Muscle of leg (tissue), 11 donors: ENCODE measurements around the gene CUEDC2. TPM values are rescaled to one million over a fixed set of nuclear protein-coding genes. Genes with fewer than 3 reads are reported as not detected.

Experiments used
- DNase-seq: peaks from one replicate; pipeline ENCODE4 v3.0.0; 2013
- H3K27ac ChIP-seq: one replicate; pipeline ENCODE4 v1.5.1; 2013; ENCODE audit warnings: mild to moderate bottlenecking, low read length, control low read depth
- H3K27me3 ChIP-seq: one replicate; pipeline ENCODE4 v1.6.1; 2013; ENCODE audit warnings: low read length; ENCODE audit not compliant: control insufficient read depth, insufficient read depth
- H3K36me3 ChIP-seq: one replicate; pipeline ENCODE4 v1.6.1; 2013; ENCODE audit warnings: low read length; ENCODE audit not compliant: control insufficient read depth, insufficient read depth
- H3K4me1 ChIP-seq: one replicate; pipeline ENCODE4 v1.6.1; 2013; ENCODE audit warnings: low read length; ENCODE audit not compliant: control insufficient read depth, insufficient read depth
- H3K4me3 ChIP-seq: one replicate; pipeline ENCODE4 v1.5.1; 2013; ENCODE audit warnings: low read length, control low read depth
- H3K9me3 ChIP-seq: replicated peaks from 2 replicates; pipeline ENCODE4 v1.6.1; 2013; ENCODE audit warnings: low read depth, low read length; ENCODE audit not compliant: control insufficient read depth
- WGBS: methylation state at CpG from one replicate; pipeline ENCODE4 v1.1.5; 2013; ENCODE audit warnings: missing lambda C conversion rate; ENCODE audit not compliant: insufficient coverage; 5-methylcytosine and 5-hydroxymethylcytosine counted together
- polyA plus RNA-seq, 8 donors: library from polyadenylated mRNA; unstranded; fragments of 120-200 nt; gene quantifications; one replicate each; pipeline versions ENCODE4 v1.2.1 to v1.2.3, GENCODE V29; 2013; ENCODE audit warnings: inconsistent platforms in 1 of 8, low replicate concordance in 1 of 8; ENCODE audit not compliant: insufficient read length in 8 of 8, insufficient read depth in 1 of 8
- total RNA-seq: library from RNA; stranded (reverse); fragments of 120-200 nt; gene quantifications from one replicate; pipeline ENCODE4 v1.2.4, GENCODE V29; 2013

The CUEDC2 gene
- total and polyA plus RNA-seq, 9 donors: 44.9 to 65.3 (median 61.9) TPM

- DNase-seq: peak; percentile 29
- 65% methylated on average over 8 of the region's 9 CpGs for WGBS
- Histone ChIP-seq H3K4me3 (no peak overlapping the region), H3K27ac (no peak overlapping the region), H3K4me1 (no peaks in the 10 kb centered on the region), H3K9me3 (no peaks in the 10 kb centered on the region), H3K36me3 (no peaks in the 10 kb centered on the region), H3K27me3 (peaks cover 3% of the 10 kb centered on the region)
These were observed 36.3 kb upstream of the CUEDC2 start for GRCh38 chr10:102468683-102469082.

- H3K27me3 ChIP-seq: peaks cover 7% of the 10 kb centered on the region
- H3K4me3 ChIP-seq: no peak overlapping the region
- no peaks in the 10 kb centered on the region for H3K9me3 ChIP-seq
- WGBS: 30% methylated on average over 3 of the region's 6 CpGs
- DNase-seq: no peak
- no peak overlapping the region for H3K27ac ChIP-seq
- no peaks in the 10 kb centered on the region for H3K36me3 ChIP-seq
- no peaks in the 10 kb centered on the region for H3K4me1 ChIP-seq
These were observed 35.6 kb upstream of the CUEDC2 start for GRCh38 chr10:102467971-102468438.

- H3K27ac ChIP-seq: no peak overlapping the region
- no peaks in the 10 kb centered on the region for H3K9me3 ChIP-seq
- DNase-seq: no peak
- H3K27me3 ChIP-seq: peaks cover 14% of the 10 kb centered on the region
- no peaks in the 10 kb centered on the region for H3K36me3 ChIP-seq
- H3K4me1 ChIP-seq: no peaks in the 10 kb centered on the region
- WGBS: 67% methylated on average over 2 of the region's 6 CpGs
- no peak overlapping the region for H3K4me3 ChIP-seq
These were observed 34.9 kb upstream of the CUEDC2 start for GRCh38 chr10:102467318-102467717.

GRCh38 chr10:102465466-102465865 lies 33.1 kb upstream of the CUEDC2 start:
- H3K36me3 ChIP-seq: no peaks in the 10 kb centered on the region
- no peaks in the 10 kb centered on the region for H3K9me3 ChIP-seq
- DNase-seq: no peak
- H3K4me3 ChIP-seq: no peak overlapping the region
- H3K4me1 ChIP-seq: peaks cover 15% of the 10 kb centered on the region
- WGBS: no CpG with 5 or more reads among the region's 3 CpGs
- peaks cover 29% of the 10 kb centered on the region for H3K27me3 ChIP-seq
- H3K27ac ChIP-seq: no peak overlapping the region

GRCh38 chr10:102463983-102464382 lies 31.6 kb upstream of the CUEDC2 start:
- peaks cover 32% of the 10 kb centered on the region for H3K27me3 ChIP-seq
- no peak overlapping the region for H3K4me3 ChIP-seq
- H3K9me3 ChIP-seq: no peaks in the 10 kb centered on the region
- WGBS: 74% methylated on average over 9 of the region's 10 CpGs
- no peak overlapping the region for H3K27ac ChIP-seq
- H3K4me1 ChIP-seq: peaks cover 15% of the 10 kb centered on the region
- DNase-seq: no peak
- no peaks in the 10 kb centered on the region for H3K36me3 ChIP-seq

GRCh38 chr10:102462512-102463054 lies 30.2 kb upstream of the CUEDC2 start:
- H3K4me1 ChIP-seq: peaks cover 15% of the 10 kb centered on the region
- no peak overlapping the region for H3K27ac ChIP-seq
- WGBS: 46% methylated on average over 5 of the region's 6 CpGs
- H3K4me3 ChIP-seq: no peak overlapping the region
- H3K27me3 ChIP-seq: peaks cover 32% of the 10 kb centered on the region
- H3K36me3 ChIP-seq: no peaks in the 10 kb centered on the region
- no peak for DNase-seq
- H3K9me3 ChIP-seq: no peaks in the 10 kb centered on the region

- no peak overlapping the region for H3K27ac ChIP-seq
- peak; percentile 90 for DNase-seq
- H3K4me1 ChIP-seq: peaks cover 15% of the 10 kb centered on the region
- 2% methylated on average over 53 of the region's 54 CpGs for WGBS
- no peaks in the 10 kb centered on the region for H3K9me3 ChIP-seq
- peaks cover 32% of the 10 kb centered on the region for H3K27me3 ChIP-seq
- H3K36me3 ChIP-seq: no peaks in the 10 kb centered on the region
- H3K4me3 ChIP-seq: peak overlapping the region; percentile 56
These were observed 29.0 kb upstream of the CUEDC2 start for GRCh38 chr10:102461187-102462054.

GRCh38 chr10:102460836-102461186 lies 28.4 kb upstream of the CUEDC2 start:
- Histone ChIP-seq H3K36me3 (no peaks in the 10 kb centered on the region), H3K9me3 (no peaks in the 10 kb centered on the region), H3K4me1 (peaks cover 15% of the 10 kb centered on the region), H3K4me3 (peak overlapping the region; percentile 56), H3K27ac (no peak overlapping the region), H3K27me3 (peaks cover 32% of the 10 kb centered on the region)
- no peak for DNase-seq
- WGBS: 34% methylated on average over 7 of the region's 8 CpGs

- H3K27ac ChIP-seq: no peak overlapping the region
- peaks cover 15% of the 10 kb centered on the region for H3K4me1 ChIP-seq
- no peak for DNase-seq
- WGBS: no CpG with 5 or more reads among the region's 4 CpGs
- no peaks in the 10 kb centered on the region for H3K36me3 ChIP-seq
- no peak overlapping the region for H3K4me3 ChIP-seq
- H3K27me3 ChIP-seq: peaks cover 29% of the 10 kb centered on the region
- H3K9me3 ChIP-seq: no peaks in the 10 kb centered on the region
These were observed 26.3 kb upstream of the CUEDC2 start for GRCh38 chr10:102458656-102459055.

- Histone ChIP-seq H3K9me3 (no peaks in the 10 kb centered on the region), H3K4me3 (no peak overlapping the region), H3K36me3 (no peaks in the 10 kb centered on the region), H3K27ac (no peak overlapping the region), H3K27me3 (peaks cover 21% of the 10 kb centered on the region), H3K4me1 (peaks cover 22% of the 10 kb centered on the region)
- 80% methylated on average over 6 of the region's 9 CpGs for WGBS
- no peak for DNase-seq
These were observed 25.3 kb upstream of the CUEDC2 start for GRCh38 chr10:102457591-102458150.
